Measurements from ENCODE around the gene APOL2. TPM values are rescaled to one million over a fixed set of nuclear protein-coding genes. Genes with fewer than 3 reads are reported as not detected.
"Not testable (repeated sequence)": the region's sequence is repeated elsewhere in the genome, so short reads cannot be mapped to it uniquely, and the experiment has no call there.

APOL2 gene
- total and polyA plus RNA-seq, 4 donors, result 29.5 to 46.3 (median 35.3) TPM

GRCh38 chr22:36267058-36267457 lies 27.7 kb upstream of the APOL2 start:
- 95 to 97% methylated on average over 4 of the region's 4 CpGs for WGBS, 2 donors
- no peak overlapping the region for H3K9ac ChIP-seq (ENCODE audit: insufficient read depth in 1 of 2, low read length in 2 of 2)
- no peak for TF ChIP-seq CTCF (IDR thresholded peaks at IDR 0.05; ENCODE audit: control extremely low read depth, extremely low read depth)
- peaks cover 0 to 26% (median 0%) of the 10 kb centered on the region in 4 donors for H3K36me3 ChIP-seq (ENCODE audit: control insufficient read depth in 4 of 4, insufficient read depth in 4 of 4, low read length in 4 of 4)
- no peak for ATAC-seq (ENCODE audit: insufficient read depth, low FRiP score)
- no peaks in the 10 kb centered on the region for H3K27me3 ChIP-seq (ENCODE audit: control insufficient read depth in 3 of 3, insufficient read depth in 3 of 3, low read length in 2 of 3)
- no peak overlapping the region for H3K27ac ChIP-seq (ENCODE audit: low read depth in 1 of 2, low read length in 1 of 2)
- no peak overlapping the region for H3K4me3 ChIP-seq
- DNase-seq, result no peak
- no peaks in the 10 kb centered on the region for H3K9me3 ChIP-seq (ENCODE audit: control insufficient read depth in 4 of 4, insufficient read depth in 3 of 4, low read length in 3 of 4)
- H3K4me1 ChIP-seq (ENCODE audit: control insufficient read depth in 5 of 5, insufficient read depth in 5 of 5, low read length in 5 of 5), result peaks cover 0 to 1% (median 0%) of the 10 kb centered on the region in 5 donors

DNA sequence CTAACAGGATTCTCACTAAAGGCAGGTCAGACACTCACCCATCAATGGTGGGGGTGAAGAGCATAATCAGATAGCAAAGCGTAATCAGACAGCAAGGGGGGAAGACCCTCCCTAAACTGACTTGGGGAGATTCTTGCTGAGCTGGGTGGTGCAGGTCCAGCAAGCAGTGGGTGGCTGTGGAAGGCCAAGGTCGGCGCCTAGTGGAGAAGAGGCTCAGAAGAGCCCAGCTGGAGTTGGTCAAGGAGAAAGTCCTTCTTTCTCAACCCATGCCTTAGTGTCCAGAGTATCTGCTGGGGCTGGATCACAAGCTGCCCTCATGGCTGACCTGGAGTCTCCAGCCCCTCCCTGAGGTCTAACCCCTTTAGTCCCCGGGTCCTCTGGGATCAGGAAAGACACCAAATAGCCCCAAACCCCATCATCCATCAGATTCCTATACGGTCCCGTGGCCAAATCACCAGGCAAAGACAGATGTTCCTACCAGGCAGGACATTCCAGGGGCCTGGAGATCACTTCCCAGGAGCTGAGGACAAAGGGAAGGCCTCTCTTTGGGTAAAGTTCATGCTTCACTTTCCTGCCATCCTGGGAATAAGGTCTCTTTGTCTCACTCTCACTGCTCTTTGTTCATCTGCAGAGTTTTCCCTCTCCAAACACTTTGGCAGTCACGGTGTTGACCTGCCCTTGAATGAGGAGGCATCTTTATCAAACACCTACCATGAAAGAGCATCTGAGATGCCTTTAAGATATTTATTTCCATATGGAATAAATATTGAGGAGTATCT lies 24.7 kb upstream of the APOL2 start:
- not testable (repeated sequence) for H3K4me1 ChIP-seq (ENCODE audit: control insufficient read depth in 5 of 5, insufficient read depth in 5 of 5, low read length in 5 of 5); H3K9me3 ChIP-seq (ENCODE audit: control insufficient read depth in 4 of 4, insufficient read depth in 3 of 4, low read length in 3 of 4); ATAC-seq (ENCODE audit: insufficient read depth, low FRiP score); DNase-seq; H3K4me3 ChIP-seq; H3K27ac ChIP-seq (ENCODE audit: low read depth in 1 of 2, low read length in 1 of 2); H3K27me3 ChIP-seq (ENCODE audit: control insufficient read depth in 3 of 3, insufficient read depth in 3 of 3, low read length in 2 of 3); H3K9ac ChIP-seq (ENCODE audit: insufficient read depth in 1 of 2, low read length in 2 of 2)
- peaks cover 0 to 34% (median 0%) of the 10 kb centered on the region in 4 donors for H3K36me3 ChIP-seq (ENCODE audit: control insufficient read depth in 4 of 4, insufficient read depth in 4 of 4, low read length in 4 of 4)
- 90 to 96% methylated on average over 7 of the region's 7 CpGs for WGBS, 2 donors

GRCh38 chr22:36263216-36263673 lies 23.9 kb upstream of the APOL2 start:
- 61% methylated on average over 5 of the region's 5 CpGs for WGBS, 2 donors
- ATAC-seq (ENCODE audit: insufficient read depth, low FRiP score); DNase-seq; H3K27me3 ChIP-seq (ENCODE audit: control insufficient read depth in 3 of 3, insufficient read depth in 3 of 3, low read length in 2 of 3); H3K27ac ChIP-seq (ENCODE audit: low read depth in 1 of 2, low read length in 1 of 2); H3K9ac ChIP-seq (ENCODE audit: insufficient read depth in 1 of 2, low read length in 2 of 2); H3K9me3 ChIP-seq (ENCODE audit: control insufficient read depth in 4 of 4, insufficient read depth in 3 of 4, low read length in 3 of 4); H3K4me3 ChIP-seq: not testable (repeated sequence)
- H3K4me1 ChIP-seq (ENCODE audit: control insufficient read depth in 5 of 5, insufficient read depth in 5 of 5, low read length in 5 of 5), result peaks cover 3 to 18% (median 12%) of the 10 kb centered on the region in 5 donors
- H3K36me3 ChIP-seq (ENCODE audit: control insufficient read depth in 4 of 4, insufficient read depth in 4 of 4, low read length in 4 of 4), result peaks cover 0 to 36% (median 0%) of the 10 kb centered on the region in 4 donors

- H3K9me3 ChIP-seq (ENCODE audit: control insufficient read depth in 4 of 4, insufficient read depth in 3 of 4, low read length in 3 of 4); DNase-seq; H3K27ac ChIP-seq (ENCODE audit: low read depth in 1 of 2, low read length in 1 of 2); H3K27me3 ChIP-seq (ENCODE audit: control insufficient read depth in 3 of 3, insufficient read depth in 3 of 3, low read length in 2 of 3); ATAC-seq (ENCODE audit: insufficient read depth, low FRiP score); H3K4me3 ChIP-seq; H3K9ac ChIP-seq (ENCODE audit: insufficient read depth in 1 of 2, low read length in 2 of 2): not testable (repeated sequence)
- H3K4me1 ChIP-seq (ENCODE audit: control insufficient read depth in 5 of 5, insufficient read depth in 5 of 5, low read length in 5 of 5), result peaks cover 3 to 19% (median 13%) of the 10 kb centered on the region in 5 donors
- 95 to 97% methylated on average over 3 of the region's 3 CpGs for WGBS, 2 donors
- H3K36me3 ChIP-seq (ENCODE audit: control insufficient read depth in 4 of 4, insufficient read depth in 4 of 4, low read length in 4 of 4), result peaks cover 0 to 39% (median 0%) of the 10 kb centered on the region in 4 donors
These were observed 23.0 kb upstream of the APOL2 start for GRCh38 chr22:36262307-36262706.

- not testable (repeated sequence) for ATAC-seq (ENCODE audit: insufficient read depth, low FRiP score); H3K27ac ChIP-seq (ENCODE audit: low read depth in 1 of 2, low read length in 1 of 2); DNase-seq; H3K27me3 ChIP-seq (ENCODE audit: control insufficient read depth in 3 of 3, insufficient read depth in 3 of 3, low read length in 2 of 3); H3K9ac ChIP-seq (ENCODE audit: insufficient read depth in 1 of 2, low read length in 2 of 2); H3K4me3 ChIP-seq; H3K9me3 ChIP-seq (ENCODE audit: control insufficient read depth in 4 of 4, insufficient read depth in 3 of 4, low read length in 3 of 4)
- WGBS, 2 donors, result 78 to 86% methylated on average over 6 of the region's 6 CpGs
- Histone ChIP-seq H3K36me3 (ENCODE audit: control insufficient read depth in 4 of 4, insufficient read depth in 4 of 4, low read length in 4 of 4) (peaks cover 0 to 39% (median 0%) of the 10 kb centered on the region in 4 donors), H3K4me1 (ENCODE audit: control insufficient read depth in 5 of 5, insufficient read depth in 5 of 5, low read length in 5 of 5) (peaks cover 3 to 19% (median 13%) of the 10 kb centered on the region in 5 donors)
These were observed 22.3 kb upstream of the APOL2 start for GRCh38 chr22:36261675-36262074.
